K562 (cell line): ENCODE measurements around the gene ZAP70. TPM values are rescaled to one million over a fixed set of nuclear protein-coding genes. Genes with fewer than 3 reads are reported as not detected.

Source experiments
- CUX1 ChIP-seq: fragments of 200-800 bp; sonication (Bioruptor generic); IDR thresholded peaks from 2 replicates; pipeline ENCODE4 v1.6.1; 2016; ENCODE audit warnings: missing genetic modification characterization, missing compliant biosample characterization
- MCM2 ChIP-seq: fragments of 450-650 bp; IDR thresholded peaks from 2 replicates; pipeline ENCODE4 v1.6.1; 2017; ENCODE audit warnings: low read depth, mild to moderate bottlenecking
- MCM7 ChIP-seq, 2 experiments: fragments of 450-650 bp; IDR thresholded peaks; 2 replicates each; pipeline ENCODE4 v1.6.1; 2016 to 2018
- POU5F1 ChIP-seq: fragments of 150-350 bp; IDR thresholded peaks from 2 replicates; pipeline ENCODE4 v1.6.1; 2014; ENCODE audit warnings: borderline replicate concordance, low read length, low read depth, mild to moderate bottlenecking; ENCODE audit not compliant: partially characterized antibody
- SP2 ChIP-seq: IDR thresholded peaks from 2 replicates; pipeline ENCODE4 v1.6.1; 2011; ENCODE audit warnings: mild to moderate bottlenecking, low read depth, low read length, moderate library complexity; ENCODE audit not compliant: poor library complexity, severe bottlenecking; ENCODE audit errors: extremely low read depth
- ZNF263 ChIP-seq: sonication (generic); formaldehyde crosslinking; IDR thresholded peaks from 2 replicates; pipeline ENCODE4 v1.8.0; 2022; ENCODE audit warnings: mild to moderate bottlenecking, missing genetic modification reagents, borderline replicate concordance
- ZNF354B ChIP-seq: fragments of 250-450 bp; sonication (Bioruptor Pico); IDR thresholded peaks from 2 replicates; pipeline ENCODE4 v1.4.0; 2020
- polyA plus RNA-seq, 8 experiments: library from polyadenylated mRNA; depleted of rRNA in 4 of 8; stranded (reverse) in 5 of 8; unstranded in 3 of 8; fragments of >200 nt; fragmentation: Nextera tagmentation in 2 of 8; fragmentation: Illumina TruSeq in 1 of 8; extraction: Ambion mirVana in 2 of 8; extraction: Trizol in 1 of 8; gene quantifications; 2 replicates each; pipeline versions ENCODE4 v1.2.1 to v1.2.3, GENCODE V29; 2011 to 2014; ENCODE audit warnings: inconsistent platforms in 1 of 8, missing spikeins in 1 of 8
- total RNA-seq, 7 experiments: library from RNA; depleted of rRNA in 6 of 7; stranded (reverse); fragments of >200 nt in 6 of 7; fragmentation: Illumina TruSeq in 2 of 7; extraction: Trizol in 2 of 7; gene quantifications; 2 replicates each; pipeline versions ENCODE4 v1.2.1 to v1.2.3, GENCODE V29; 2011 to 2021; ENCODE audit warnings: low replicate concordance in 1 of 7
- TF ChIP-seq, protein P1 (sequence below): fragments of 200-600 bp; sonication (generic); IDR thresholded peaks from one replicate; pipeline ENCODE4 v1.6.1; 2012; ENCODE audit warnings: mild to moderate bottlenecking, low read depth, low read length, inconsistent platforms
- TF ChIP-seq, protein P2 (sequence below): conservative IDR thresholded peaks from 2 replicates; pipeline ENCODE4 v1.6.1; 2011; ENCODE audit warnings: low read depth, mild to moderate bottlenecking, low read length; ENCODE audit not compliant: control insufficient read depth

ZAP70 gene
- total and polyA plus RNA-seq, 9 of the 15 experiments (the other 6 are each of a cell fraction or from before 2014, with no cell fraction given), result 0.06 to 0.80 (median 0.21) TPM; not detected in 1

GRCh38 chr2:97720746-97721145, 7.4 kb downstream of the ZAP70 start (continued):
- TF ChIP-seq, protein P1, sequence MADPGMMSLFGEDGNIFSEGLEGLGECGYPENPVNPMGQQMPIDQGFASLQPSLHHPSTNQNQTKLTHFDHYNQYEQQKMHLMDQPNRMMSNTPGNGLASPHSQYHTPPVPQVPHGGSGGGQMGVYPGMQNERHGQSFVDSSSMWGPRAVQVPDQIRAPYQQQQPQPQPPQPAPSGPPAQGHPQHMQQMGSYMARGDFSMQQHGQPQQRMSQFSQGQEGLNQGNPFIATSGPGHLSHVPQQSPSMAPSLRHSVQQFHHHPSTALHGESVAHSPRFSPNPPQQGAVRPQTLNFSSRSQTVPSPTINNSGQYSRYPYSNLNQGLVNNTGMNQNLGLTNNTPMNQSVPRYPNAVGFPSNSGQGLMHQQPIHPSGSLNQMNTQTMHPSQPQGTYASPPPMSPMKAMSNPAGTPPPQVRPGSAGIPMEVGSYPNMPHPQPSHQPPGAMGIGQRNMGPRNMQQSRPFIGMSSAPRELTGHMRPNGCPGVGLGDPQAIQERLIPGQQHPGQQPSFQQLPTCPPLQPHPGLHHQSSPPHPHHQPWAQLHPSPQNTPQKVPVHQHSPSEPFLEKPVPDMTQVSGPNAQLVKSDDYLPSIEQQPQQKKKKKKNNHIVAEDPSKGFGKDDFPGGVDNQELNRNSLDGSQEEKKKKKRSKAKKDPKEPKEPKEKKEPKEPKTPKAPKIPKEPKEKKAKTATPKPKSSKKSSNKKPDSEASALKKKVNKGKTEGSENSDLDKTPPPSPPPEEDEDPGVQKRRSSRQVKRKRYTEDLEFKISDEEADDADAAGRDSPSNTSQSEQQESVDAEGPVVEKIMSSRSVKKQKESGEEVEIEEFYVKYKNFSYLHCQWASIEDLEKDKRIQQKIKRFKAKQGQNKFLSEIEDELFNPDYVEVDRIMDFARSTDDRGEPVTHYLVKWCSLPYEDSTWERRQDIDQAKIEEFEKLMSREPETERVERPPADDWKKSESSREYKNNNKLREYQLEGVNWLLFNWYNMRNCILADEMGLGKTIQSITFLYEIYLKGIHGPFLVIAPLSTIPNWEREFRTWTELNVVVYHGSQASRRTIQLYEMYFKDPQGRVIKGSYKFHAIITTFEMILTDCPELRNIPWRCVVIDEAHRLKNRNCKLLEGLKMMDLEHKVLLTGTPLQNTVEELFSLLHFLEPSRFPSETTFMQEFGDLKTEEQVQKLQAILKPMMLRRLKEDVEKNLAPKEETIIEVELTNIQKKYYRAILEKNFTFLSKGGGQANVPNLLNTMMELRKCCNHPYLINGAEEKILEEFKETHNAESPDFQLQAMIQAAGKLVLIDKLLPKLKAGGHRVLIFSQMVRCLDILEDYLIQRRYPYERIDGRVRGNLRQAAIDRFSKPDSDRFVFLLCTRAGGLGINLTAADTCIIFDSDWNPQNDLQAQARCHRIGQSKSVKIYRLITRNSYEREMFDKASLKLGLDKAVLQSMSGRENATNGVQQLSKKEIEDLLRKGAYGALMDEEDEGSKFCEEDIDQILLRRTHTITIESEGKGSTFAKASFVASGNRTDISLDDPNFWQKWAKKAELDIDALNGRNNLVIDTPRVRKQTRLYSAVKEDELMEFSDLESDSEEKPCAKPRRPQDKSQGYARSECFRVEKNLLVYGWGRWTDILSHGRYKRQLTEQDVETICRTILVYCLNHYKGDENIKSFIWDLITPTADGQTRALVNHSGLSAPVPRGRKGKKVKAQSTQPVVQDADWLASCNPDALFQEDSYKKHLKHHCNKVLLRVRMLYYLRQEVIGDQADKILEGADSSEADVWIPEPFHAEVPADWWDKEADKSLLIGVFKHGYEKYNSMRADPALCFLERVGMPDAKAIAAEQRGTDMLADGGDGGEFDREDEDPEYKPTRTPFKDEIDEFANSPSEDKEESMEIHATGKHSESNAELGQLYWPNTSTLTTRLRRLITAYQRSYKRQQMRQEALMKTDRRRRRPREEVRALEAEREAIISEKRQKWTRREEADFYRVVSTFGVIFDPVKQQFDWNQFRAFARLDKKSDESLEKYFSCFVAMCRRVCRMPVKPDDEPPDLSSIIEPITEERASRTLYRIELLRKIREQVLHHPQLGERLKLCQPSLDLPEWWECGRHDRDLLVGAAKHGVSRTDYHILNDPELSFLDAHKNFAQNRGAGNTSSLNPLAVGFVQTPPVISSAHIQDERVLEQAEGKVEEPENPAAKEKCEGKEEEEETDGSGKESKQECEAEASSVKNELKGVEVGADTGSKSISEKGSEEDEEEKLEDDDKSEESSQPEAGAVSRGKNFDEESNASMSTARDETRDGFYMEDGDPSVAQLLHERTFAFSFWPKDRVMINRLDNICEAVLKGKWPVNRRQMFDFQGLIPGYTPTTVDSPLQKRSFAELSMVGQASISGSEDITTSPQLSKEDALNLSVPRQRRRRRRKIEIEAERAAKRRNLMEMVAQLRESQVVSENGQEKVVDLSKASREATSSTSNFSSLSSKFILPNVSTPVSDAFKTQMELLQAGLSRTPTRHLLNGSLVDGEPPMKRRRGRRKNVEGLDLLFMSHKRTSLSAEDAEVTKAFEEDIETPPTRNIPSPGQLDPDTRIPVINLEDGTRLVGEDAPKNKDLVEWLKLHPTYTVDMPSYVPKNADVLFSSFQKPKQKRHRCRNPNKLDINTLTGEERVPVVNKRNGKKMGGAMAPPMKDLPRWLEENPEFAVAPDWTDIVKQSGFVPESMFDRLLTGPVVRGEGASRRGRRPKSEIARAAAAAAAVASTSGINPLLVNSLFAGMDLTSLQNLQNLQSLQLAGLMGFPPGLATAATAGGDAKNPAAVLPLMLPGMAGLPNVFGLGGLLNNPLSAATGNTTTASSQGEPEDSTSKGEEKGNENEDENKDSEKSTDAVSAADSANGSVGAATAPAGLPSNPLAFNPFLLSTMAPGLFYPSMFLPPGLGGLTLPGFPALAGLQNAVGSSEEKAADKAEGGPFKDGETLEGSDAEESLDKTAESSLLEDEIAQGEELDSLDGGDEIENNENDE, result no peak
- no peak for TF ChIP-seq ZNF354B
- no peak for TF ChIP-seq CUX1 (CRISPR knock-in tag)
- TF ChIP-seq ZNF263, result no peak
- TF ChIP-seq MCM2, result no peak
- TF ChIP-seq, protein P2, sequence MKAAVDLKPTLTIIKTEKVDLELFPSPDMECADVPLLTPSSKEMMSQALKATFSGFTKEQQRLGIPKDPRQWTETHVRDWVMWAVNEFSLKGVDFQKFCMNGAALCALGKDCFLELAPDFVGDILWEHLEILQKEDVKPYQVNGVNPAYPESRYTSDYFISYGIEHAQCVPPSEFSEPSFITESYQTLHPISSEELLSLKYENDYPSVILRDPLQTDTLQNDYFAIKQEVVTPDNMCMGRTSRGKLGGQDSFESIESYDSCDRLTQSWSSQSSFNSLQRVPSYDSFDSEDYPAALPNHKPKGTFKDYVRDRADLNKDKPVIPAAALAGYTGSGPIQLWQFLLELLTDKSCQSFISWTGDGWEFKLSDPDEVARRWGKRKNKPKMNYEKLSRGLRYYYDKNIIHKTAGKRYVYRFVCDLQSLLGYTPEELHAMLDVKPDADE, result no peak
- no peak for TF ChIP-seq SP2
- TF ChIP-seq MCM7 (IDR thresholded peaks at IDR 0.05), result no peak
- TF ChIP-seq POU5F1, result no peak
